Keratinocyte (primary cell): ENCODE results near the gene REN.

ENCODE experiments used
- EZH2 ChIP-seq: IDR thresholded peaks from one replicate; pipeline ENCODE4 v1.6.1; 2012; ENCODE audit warnings: inconsistent platforms, mild to moderate bottlenecking, low read length, moderate library complexity
- TF ChIP-seq, protein P1 (sequence below), 3 experiments: IDR thresholded peaks in 1 of 3; conservative IDR thresholded peaks in 1 of 3; optimal IDR thresholded peaks in 1 of 3; 2 replicates in 2 of 3; 3 replicates in 1 of 3; pipeline versions ENCODE3 to v1.5.1; 2011; ENCODE audit warnings: low read length in 3 of 3, mild to moderate bottlenecking in 3 of 3, moderate library complexity in 2 of 3, control low read depth in 1 of 3, inconsistent platforms in 1 of 3; ENCODE audit not compliant: insufficient read depth in 2 of 3; ENCODE audit errors: extremely low read depth in 1 of 3

DNA sequence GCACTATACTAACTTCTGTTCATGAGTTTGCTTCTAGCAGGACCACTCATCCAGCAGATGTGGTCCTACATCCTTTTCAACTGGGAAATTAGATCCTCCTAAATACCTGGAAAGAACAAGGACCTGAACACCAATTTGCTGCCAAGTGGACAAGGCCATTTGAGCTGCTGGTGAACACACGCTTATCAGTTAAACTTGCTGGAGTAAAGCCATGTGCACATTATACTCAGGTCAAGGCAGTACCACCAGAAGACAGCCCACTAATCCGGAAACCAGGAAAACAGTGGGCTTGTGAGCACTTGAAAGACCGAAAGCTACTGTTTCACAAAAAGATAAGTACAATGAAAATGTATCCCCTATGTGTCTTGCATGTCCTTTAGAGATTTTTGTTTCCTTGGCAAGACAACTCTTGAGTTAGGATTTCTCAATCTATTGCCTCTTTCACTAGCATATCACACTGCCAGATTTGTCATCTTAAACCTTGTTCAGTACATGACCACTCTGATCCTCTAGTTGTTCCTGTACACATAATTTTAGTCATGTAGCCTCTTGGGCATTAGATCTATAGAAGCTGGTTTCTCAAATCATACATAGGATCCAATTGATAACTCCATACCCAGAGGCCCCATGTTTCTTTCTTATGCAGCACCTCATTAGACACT, 4.5 kb upstream of the REN start:
- TF ChIP-seq, protein P1, sequence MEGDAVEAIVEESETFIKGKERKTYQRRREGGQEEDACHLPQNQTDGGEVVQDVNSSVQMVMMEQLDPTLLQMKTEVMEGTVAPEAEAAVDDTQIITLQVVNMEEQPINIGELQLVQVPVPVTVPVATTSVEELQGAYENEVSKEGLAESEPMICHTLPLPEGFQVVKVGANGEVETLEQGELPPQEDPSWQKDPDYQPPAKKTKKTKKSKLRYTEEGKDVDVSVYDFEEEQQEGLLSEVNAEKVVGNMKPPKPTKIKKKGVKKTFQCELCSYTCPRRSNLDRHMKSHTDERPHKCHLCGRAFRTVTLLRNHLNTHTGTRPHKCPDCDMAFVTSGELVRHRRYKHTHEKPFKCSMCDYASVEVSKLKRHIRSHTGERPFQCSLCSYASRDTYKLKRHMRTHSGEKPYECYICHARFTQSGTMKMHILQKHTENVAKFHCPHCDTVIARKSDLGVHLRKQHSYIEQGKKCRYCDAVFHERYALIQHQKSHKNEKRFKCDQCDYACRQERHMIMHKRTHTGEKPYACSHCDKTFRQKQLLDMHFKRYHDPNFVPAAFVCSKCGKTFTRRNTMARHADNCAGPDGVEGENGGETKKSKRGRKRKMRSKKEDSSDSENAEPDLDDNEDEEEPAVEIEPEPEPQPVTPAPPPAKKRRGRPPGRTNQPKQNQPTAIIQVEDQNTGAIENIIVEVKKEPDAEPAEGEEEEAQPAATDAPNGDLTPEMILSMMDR (optimal IDR thresholded peaks at IDR 0.05 in 1 of 3, IDR thresholded peaks at IDR 0.05 in 1 of 3, conservative IDR thresholded peaks at IDR 0.05 in 1 of 3; ENCODE audit: extremely low read depth in 1 of 3, insufficient read depth in 2 of 3, low read length in 3 of 3), result no peak
- TF ChIP-seq EZH2, result no peak
